ENCODE measurements around the gene NEK4.

DNA sequence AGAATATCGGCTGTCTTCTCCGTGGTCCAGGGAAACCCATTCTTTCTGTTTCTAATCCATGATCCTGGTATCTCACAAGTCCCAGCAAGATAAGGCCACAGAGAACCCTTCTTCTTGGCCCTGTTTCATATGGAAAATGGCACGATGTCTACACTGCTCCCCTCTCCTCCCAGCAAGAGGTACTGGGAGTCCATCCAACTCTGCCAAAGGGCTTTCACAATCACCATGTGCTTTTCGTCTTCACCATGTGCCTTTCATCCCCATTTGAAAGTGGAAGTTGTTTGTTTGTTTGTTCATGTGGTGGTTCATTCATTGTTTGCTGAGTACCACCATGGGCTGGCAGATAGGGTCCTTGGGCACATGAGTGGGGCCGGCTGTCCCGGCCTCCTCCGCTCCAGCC is 29.3 kb upstream of the NEK4 start:
- TF ChIP-seq, protein P1, sequence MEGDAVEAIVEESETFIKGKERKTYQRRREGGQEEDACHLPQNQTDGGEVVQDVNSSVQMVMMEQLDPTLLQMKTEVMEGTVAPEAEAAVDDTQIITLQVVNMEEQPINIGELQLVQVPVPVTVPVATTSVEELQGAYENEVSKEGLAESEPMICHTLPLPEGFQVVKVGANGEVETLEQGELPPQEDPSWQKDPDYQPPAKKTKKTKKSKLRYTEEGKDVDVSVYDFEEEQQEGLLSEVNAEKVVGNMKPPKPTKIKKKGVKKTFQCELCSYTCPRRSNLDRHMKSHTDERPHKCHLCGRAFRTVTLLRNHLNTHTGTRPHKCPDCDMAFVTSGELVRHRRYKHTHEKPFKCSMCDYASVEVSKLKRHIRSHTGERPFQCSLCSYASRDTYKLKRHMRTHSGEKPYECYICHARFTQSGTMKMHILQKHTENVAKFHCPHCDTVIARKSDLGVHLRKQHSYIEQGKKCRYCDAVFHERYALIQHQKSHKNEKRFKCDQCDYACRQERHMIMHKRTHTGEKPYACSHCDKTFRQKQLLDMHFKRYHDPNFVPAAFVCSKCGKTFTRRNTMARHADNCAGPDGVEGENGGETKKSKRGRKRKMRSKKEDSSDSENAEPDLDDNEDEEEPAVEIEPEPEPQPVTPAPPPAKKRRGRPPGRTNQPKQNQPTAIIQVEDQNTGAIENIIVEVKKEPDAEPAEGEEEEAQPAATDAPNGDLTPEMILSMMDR (IDR thresholded peaks at IDR 0.05): no peak
- TF ChIP-seq POLR2A (IDR thresholded peaks at IDR 0.05): no peak

Measured in adrenal gland (tissue), 5 donors.